ENCODE measurements around the gene AGBL3.

DNA sequence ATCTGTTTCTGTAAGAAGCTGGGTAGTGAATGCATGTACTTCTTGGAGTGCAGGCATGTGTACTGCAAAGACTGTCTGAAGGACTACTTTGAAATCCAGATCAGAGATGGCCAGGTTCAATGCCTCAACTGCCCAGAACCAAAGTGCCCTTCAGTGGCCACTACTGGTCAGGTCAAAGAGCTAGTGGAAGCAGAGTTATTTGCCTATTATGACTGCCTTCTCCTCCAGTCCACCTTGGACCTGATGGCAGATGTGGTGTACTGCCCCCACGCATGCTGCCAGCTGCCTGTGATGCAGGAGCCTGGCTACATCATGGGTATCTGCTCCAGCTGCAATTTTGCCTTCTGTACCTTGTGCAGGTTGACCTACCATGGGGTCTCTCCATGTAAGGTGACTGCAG, 142.6 kb downstream of the AGBL3 start:
- TF ChIP-seq, protein P1, sequence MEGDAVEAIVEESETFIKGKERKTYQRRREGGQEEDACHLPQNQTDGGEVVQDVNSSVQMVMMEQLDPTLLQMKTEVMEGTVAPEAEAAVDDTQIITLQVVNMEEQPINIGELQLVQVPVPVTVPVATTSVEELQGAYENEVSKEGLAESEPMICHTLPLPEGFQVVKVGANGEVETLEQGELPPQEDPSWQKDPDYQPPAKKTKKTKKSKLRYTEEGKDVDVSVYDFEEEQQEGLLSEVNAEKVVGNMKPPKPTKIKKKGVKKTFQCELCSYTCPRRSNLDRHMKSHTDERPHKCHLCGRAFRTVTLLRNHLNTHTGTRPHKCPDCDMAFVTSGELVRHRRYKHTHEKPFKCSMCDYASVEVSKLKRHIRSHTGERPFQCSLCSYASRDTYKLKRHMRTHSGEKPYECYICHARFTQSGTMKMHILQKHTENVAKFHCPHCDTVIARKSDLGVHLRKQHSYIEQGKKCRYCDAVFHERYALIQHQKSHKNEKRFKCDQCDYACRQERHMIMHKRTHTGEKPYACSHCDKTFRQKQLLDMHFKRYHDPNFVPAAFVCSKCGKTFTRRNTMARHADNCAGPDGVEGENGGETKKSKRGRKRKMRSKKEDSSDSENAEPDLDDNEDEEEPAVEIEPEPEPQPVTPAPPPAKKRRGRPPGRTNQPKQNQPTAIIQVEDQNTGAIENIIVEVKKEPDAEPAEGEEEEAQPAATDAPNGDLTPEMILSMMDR (IDR thresholded peaks at IDR 0.05), result no peak
- TF ChIP-seq POLR2A (IDR thresholded peaks at IDR 0.05), result no peak
